HepG2 (cell line): ENCODE results near the gene LHFPL6. TPM values are rescaled to one million over a fixed set of nuclear protein-coding genes. Genes with fewer than 3 reads are reported as not detected.

Source experiments
- ATAC-seq: fragments of 200-7000 bp; cut with Tn5 transposase; 3 replicates; pipeline ENCODE4 v1.9.1; 2020; ENCODE audit warnings: mild to moderate bottlenecking, moderate library complexity
- BruUV-seq: library from RNA; stranded (reverse); fragments of 400-500 nt; replicated peaks from 2 replicates; lab custom pipeline; 2021; lab: Mats Ljungman, UMichigan
- CTCF ChIA-PET: fragments of 300-600 bp; formaldehyde crosslinking; extraction: SDS; loops from one replicate; lab custom pipeline; 2021; ENCODE audit warnings: low total read pairs, inconsistent platforms, low intra/inter-chr PET ratio; lab: Yijun Ruan, JAX
- POLR2A ChIA-PET: fragments of 350-600 bp; sonication (Branson Sonifier 250); formaldehyde crosslinking; loops from one replicate; lab custom pipeline; 2020; ENCODE audit warnings: antibody characterized with exemption, inconsistent platforms; lab: Yijun Ruan, JAX
- DNase-seq: peaks from one replicate; pipeline ENCODE4 v3.0.0-alpha.2; 2015; ENCODE audit warnings: low spot score
- FAIRE-seq: peaks from 3 replicates; lab custom pipeline; 2011; peaks lifted over from hg19 to GRCh38; lab: Jason Lieb, UNC
- H2AFZ ChIP-seq: one replicate; pipeline ENCODE4 v1.6.1; 2011; ENCODE audit warnings: low read length, inconsistent platforms
- H3K27ac ChIP-seq: fragments of 300-600 bp; 3 replicates; pipeline ENCODE4 v1.8.0; 2011; ENCODE audit warnings: mixed run types, mild to moderate bottlenecking, mixed read lengths, low read length, inconsistent platforms; ENCODE audit not compliant: insufficient read depth; ENCODE audit errors: extremely low read length
- H3K27me3 ChIP-seq, 2 experiments: fragments of 200-600 bp in 1 of 2; 2 replicates in 1 of 2; 3 replicates in 1 of 2; pipeline versions ENCODE4 v1.6.0 to v1.8.0; 2011; ENCODE audit warnings: low read length in 2 of 2, mild to moderate bottlenecking in 2 of 2, moderate library complexity in 2 of 2, inconsistent platforms in 1 of 2; ENCODE audit not compliant: insufficient read depth in 2 of 2, control insufficient read depth in 1 of 2
- H3K36me3 ChIP-seq, 2 experiments: fragments of 200-600 bp in 1 of 2; replicated peaks in 1 of 2; 2 replicates in 1 of 2; 3 replicates in 1 of 2; pipeline versions ENCODE4 v1.5.1 to v1.8.0; 2011; ENCODE audit warnings: low read length in 2 of 2, inconsistent platforms in 1 of 2; ENCODE audit not compliant: insufficient read depth in 2 of 2, control insufficient read depth in 1 of 2
- H3K4me1 ChIP-seq: 2 replicates; pipeline ENCODE4 v1.5.1; 2012; ENCODE audit warnings: low read length, inconsistent platforms; ENCODE audit not compliant: insufficient read depth
- H3K4me2 ChIP-seq: 2 replicates; pipeline ENCODE4 v1.6.0; 2011; ENCODE audit warnings: low read depth, low read length, inconsistent platforms
- H3K4me3 ChIP-seq, 3 experiments: fragments of 200-600 bp in 1 of 3; sonication (generic), shearing (Covaris generic) in 1 of 3; replicated peaks in 1 of 3; 2 replicates each; pipeline ENCODE4 v1.5.1; 2011 to 2016; ENCODE audit warnings: low read length in 3 of 3, inconsistent platforms in 2 of 3, low read depth in 2 of 3, mild to moderate bottlenecking in 2 of 3, control low read depth in 1 of 3, mixed read lengths in 1 of 3; ENCODE audit not compliant: insufficient read depth in 1 of 3
- H3K79me2 ChIP-seq: one replicate; pipeline ENCODE4 v1.6.1; 2011; ENCODE audit warnings: low read length, inconsistent platforms; ENCODE audit not compliant: insufficient read depth
- H3K9ac ChIP-seq: 2 replicates; pipeline ENCODE4 v1.6.0; 2011; ENCODE audit warnings: mild to moderate bottlenecking, low read depth, low read length, inconsistent platforms; ENCODE audit not compliant: insufficient read depth
- H3K9me3 ChIP-seq: 2 replicates; pipeline ENCODE4 v1.5.1; 2012; ENCODE audit warnings: mild to moderate bottlenecking, low read length
- H4K20me1 ChIP-seq: 2 replicates; pipeline ENCODE4 v1.6.0; 2011; ENCODE audit warnings: inconsistent platforms, mild to moderate bottlenecking, low read length, moderate library complexity; ENCODE audit not compliant: insufficient read depth
- ATF5 ChIP-seq: sonication (generic); formaldehyde crosslinking; IDR thresholded peaks from 2 replicates; pipeline ENCODE4 v1.4.0; 2020; ENCODE audit warnings: mild to moderate bottlenecking, low read depth, missing genetic modification reagents
- CHD4 ChIP-seq: fragments of 200-600 bp; sonication (generic); IDR thresholded peaks from 2 replicates; pipeline ENCODE4 v1.7.0; 2017; ENCODE audit warnings: mild to moderate bottlenecking, low read length, borderline replicate concordance
- HNF4G ChIP-seq, 2 experiments: sonication (generic) in 1 of 2; formaldehyde crosslinking in 1 of 2; IDR thresholded peaks; 2 replicates each; pipeline versions ENCODE4 v1.4.0 to v1.6.1; 2011 to 2020; ENCODE audit warnings: borderline replicate concordance in 2 of 2, low read depth in 2 of 2, mild to moderate bottlenecking in 2 of 2, low read length in 1 of 2, missing genetic modification reagents in 1 of 2, moderate library complexity in 1 of 2
- KLF13 ChIP-seq: sonication (generic); formaldehyde crosslinking; IDR thresholded peaks from 2 replicates; pipeline ENCODE4 v1.4.0; 2020; ENCODE audit warnings: mild to moderate bottlenecking, missing genetic modification reagents
- MATR3 ChIP-seq: sonication (generic); formaldehyde crosslinking; IDR thresholded peaks from 2 replicates; pipeline ENCODE4 v1.4.0; 2020; ENCODE audit warnings: missing genetic modification reagents
- POLR2AphosphoS5 ChIP-seq: IDR thresholded peaks from 2 replicates; pipeline ENCODE4 v1.6.1; 2012; ENCODE audit warnings: low read depth, low read length
- SPEN ChIP-seq: sonication (generic); formaldehyde crosslinking; IDR thresholded peaks from 2 replicates; pipeline ENCODE4 v1.5.1; 2020; ENCODE audit warnings: low read depth, mild to moderate bottlenecking, missing genetic modification reagents
- SRSF1 ChIP-seq: fragments of 200-400 bp; formaldehyde crosslinking; optimal IDR thresholded peaks from 2 replicates; pipeline ENCODE3; 2017; ENCODE audit warnings: mild to moderate bottlenecking, low read depth, low read length, moderate library complexity
- TAF15 ChIP-seq: fragments of 200-400 bp; formaldehyde crosslinking; IDR thresholded peaks from one replicate; pipeline ENCODE4 v1.6.1; 2018; ENCODE audit warnings: mild to moderate bottlenecking, low read depth, low read length; ENCODE audit not compliant: poor library complexity, severe bottlenecking
- TEAD2 ChIP-seq: sonication (generic); formaldehyde crosslinking; IDR thresholded peaks from 2 replicates; pipeline ENCODE4 v1.9.0; 2021; ENCODE audit warnings: missing genetic modification reagents
- ZKSCAN5 ChIP-seq: sonication (generic); formaldehyde crosslinking; IDR thresholded peaks from 2 replicates; pipeline ENCODE4 v1.5.1; 2020; ENCODE audit warnings: mild to moderate bottlenecking, missing genetic modification reagents
- ZNF256 ChIP-seq: sonication (generic); formaldehyde crosslinking; conservative IDR thresholded peaks from 2 replicates; pipeline ENCODE4 v1.4.0; 2020; ENCODE audit warnings: missing genetic modification reagents
- ZNF382 ChIP-seq: sonication (generic); formaldehyde crosslinking; IDR thresholded peaks from 2 replicates; pipeline ENCODE4 v1.5.0; 2020; ENCODE audit warnings: missing genetic modification reagents, mild to moderate bottlenecking, borderline replicate concordance
- ZNF562 ChIP-seq: sonication (generic); formaldehyde crosslinking; IDR thresholded peaks from 2 replicates; pipeline ENCODE4 v1.8.0; 2022; ENCODE audit warnings: missing genetic modification reagents, borderline replicate concordance
- ZNF670 ChIP-seq: sonication (generic); formaldehyde crosslinking; IDR thresholded peaks from 2 replicates; pipeline ENCODE4 v1.8.0; 2022; ENCODE audit warnings: mild to moderate bottlenecking, missing genetic modification reagents, borderline replicate concordance
- ZNF816 ChIP-seq: sonication (generic); formaldehyde crosslinking; IDR thresholded peaks from 2 replicates; pipeline ENCODE4 v1.8.0; 2022; ENCODE audit warnings: missing genetic modification reagents, mild to moderate bottlenecking, borderline replicate concordance
- WGBS: methylation state at CpG from one replicate; pipeline ENCODE4 v1.1.6; 2017; ENCODE audit warnings: low lambda C conversion rate; 5-methylcytosine and 5-hydroxymethylcytosine counted together
- in situ Hi-C: cut with HindIII; loops from 2 replicates; pipeline ENCODE4 v1.10.0; 2017; ENCODE audit warnings: low pct_unique_long_range_greater_than_20kb; ENCODE audit not compliant: extremely low pct_ligation_motif_present
- intact Hi-C: fragments of 100-400 bp; cut with micrococcal nuclease; formaldehyde crosslinking; loops from one replicate; pipeline ENCODE4 v1.10.0; 2022; ENCODE audit not compliant: unreplicated experiment
- polyA plus RNA-seq, 8 experiments: library from polyadenylated mRNA; depleted of rRNA in 3 of 8; stranded (reverse) in 7 of 8; unstranded in 1 of 8; fragments of >200 nt; fragmentation: Illumina TruSeq in 4 of 8; extraction: Trizol in 4 of 8; gene quantifications; 2 replicates each; pipeline versions ENCODE4 v1.2.1 to v1.2.3, GENCODE V29; 2011 to 2016; ENCODE audit warnings: low read depth in 4 of 8, missing spikeins in 1 of 8, mixed read lengths in 1 of 8; ENCODE audit not compliant: insufficient read depth in 1 of 8
- total RNA-seq, 5 experiments: library from RNA; depleted of rRNA; stranded (reverse); fragments of >200 nt; fragmentation: Illumina TruSeq; extraction: Trizol; gene quantifications; 2 replicates each; pipeline ENCODE4 v1.2.3, GENCODE V29; 2016; ENCODE audit warnings: low read depth in 1 of 5
- TF ChIP-seq, protein P1 (sequence below): IDR thresholded peaks from 2 replicates; pipeline ENCODE4 v1.6.1; 2016; ENCODE audit warnings: missing genetic modification reagents, missing compliant biosample characterization

Gene LHFPL6
- total and polyA plus RNA-seq, 2 of the 13 experiments (the other 11 are each of a cell fraction or from before 2014, with no cell fraction given) = not detected

- H3K36me3 ChIP-seq = no peaks in the 10 kb centered on the region
- CTCF ChIA-PET = no interaction called here
- intact Hi-C loops = no loop called here
Observed at GRCh38 chr13:39588384-39588783, 14.6 kb downstream of the LHFPL6 start.

GRCh38 chr13:39587939-39588338, 15.1 kb downstream of the LHFPL6 start:
- H3K79me2 ChIP-seq = no peaks in the 10 kb centered on the region
- H3K9ac ChIP-seq = no peak overlapping the region
- no peaks in the 10 kb centered on the region for H3K27me3 ChIP-seq
- no peak overlapping the region for H3K4me2 ChIP-seq
- no peaks in the 10 kb centered on the region for H4K20me1 ChIP-seq
- no TSS peak for BruUV-seq
- WGBS = 2% methylated on average over 7 of the region's 7 CpGs
- intact Hi-C loops (no loop called here), in situ Hi-C loops (no loop called here)
- ATAC-seq = no peak
- H2AFZ ChIP-seq = no peak overlapping the region
- H3K36me3 ChIP-seq = no peaks in the 10 kb centered on the region
- H3K9me3 ChIP-seq = no peaks in the 10 kb centered on the region
- CTCF ChIA-PET = no interaction called here
- H3K4me1 ChIP-seq = no peaks in the 10 kb centered on the region
- no peak for DNase-seq
- FAIRE-seq = no peak
- POLR2A ChIA-PET = no interaction called here
- no peak overlapping the region for H3K4me3 ChIP-seq
- no peak overlapping the region for H3K27ac ChIP-seq
- TF ChIP-seq TAF15 = no peak
- no peak for TF ChIP-seq SRSF1
- no peak for TF ChIP-seq MATR3 (CRISPR knock-in tag)
- TF ChIP-seq ZNF816 (CRISPR knock-in tag) = no peak
- TF ChIP-seq ZNF562 (CRISPR knock-in tag) = no peak
- no peak for TF ChIP-seq HNF4G (IDR thresholded peaks at IDR 0.05; ENCODE audit: borderline replicate concordance, low read depth, low read length)
- TF ChIP-seq HNF4G (CRISPR knock-in tag; IDR thresholded peaks at IDR 0.05; ENCODE audit: borderline replicate concordance, low read depth) = no peak
- TF ChIP-seq KLF13 (CRISPR knock-in tag) = no peak
- no peak for TF ChIP-seq ZKSCAN5 (CRISPR knock-in tag)
- TF ChIP-seq CHD4 = no peak
- TF ChIP-seq ATF5 = no peak
- no peak for TF ChIP-seq TEAD2 (CRISPR knock-in tag)

More at GRCh38 chr13:39588384-39588783, 14.6 kb downstream of the LHFPL6 start:
- ATAC-seq (no peak), FAIRE-seq (no peak), DNase-seq (no peak)
- TF ChIP-seq ZNF670 (CRISPR knock-in tag) = no peak
- TF ChIP-seq ZNF382 (CRISPR knock-in tag) = no peak
- no peak for TF ChIP-seq ZNF256
- no peak for TF ChIP-seq SPEN (CRISPR knock-in tag)
- TF ChIP-seq POLR2AphosphoS5 = no peak
- TF ChIP-seq, protein P1, sequence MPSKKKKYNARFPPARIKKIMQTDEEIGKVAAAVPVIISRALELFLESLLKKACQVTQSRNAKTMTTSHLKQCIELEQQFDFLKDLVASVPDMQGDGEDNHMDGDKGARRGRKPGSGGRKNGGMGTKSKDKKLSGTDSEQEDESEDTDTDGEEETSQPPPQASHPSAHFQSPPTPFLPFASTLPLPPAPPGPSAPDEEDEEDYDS (CRISPR knock-in tag) = no peak
- Histone ChIP-seq H3K27ac (no peak overlapping the region), H3K4me1 (no peaks in the 10 kb centered on the region), H3K9me3 (no peaks in the 10 kb centered on the region), H2AFZ (no peak overlapping the region), H3K4me2 (no peak overlapping the region), H3K79me2 (no peaks in the 10 kb centered on the region), H3K27me3 (no peaks in the 10 kb centered on the region), H3K4me3 (no peak overlapping the region), H4K20me1 (no peaks in the 10 kb centered on the region), H3K9ac (no peak overlapping the region)
- in situ Hi-C loops = no loop called here
- no TSS peak for BruUV-seq
- POLR2A ChIA-PET = no interaction called here
- 3% methylated on average over 2 of the region's 2 CpGs for WGBS
